Osteoblast (primary cell): ENCODE results near the gene AQP2. TPM values are rescaled to one million over a fixed set of nuclear protein-coding genes. Genes with fewer than 3 reads are reported as not detected.

Experiments used
- DNase-seq: peaks from one replicate; pipeline ENCODE4 v3.0.0; 2011; ENCODE audit warnings: low spot score, mixed read lengths; ENCODE audit not compliant: insufficient read length; ENCODE audit errors: missing footprints
- H2AFZ ChIP-seq: 2 replicates; pipeline ENCODE4 v1.6.0; 2011; ENCODE audit warnings: mild to moderate bottlenecking, low read length
- H3K27ac ChIP-seq: 2 replicates; pipeline ENCODE4 v1.5.1; 2011; ENCODE audit warnings: mild to moderate bottlenecking, low read depth, low read length, moderate library complexity
- H3K27me3 ChIP-seq: 2 replicates; pipeline ENCODE4 v1.6.0; 2012; ENCODE audit warnings: mild to moderate bottlenecking, control low read depth, inconsistent platforms, low read length, moderate library complexity; ENCODE audit not compliant: insufficient read depth
- H3K36me3 ChIP-seq: 2 replicates; pipeline ENCODE4 v1.5.1; 2011; ENCODE audit warnings: mild to moderate bottlenecking, low read length, control low read depth, moderate library complexity; ENCODE audit not compliant: insufficient read depth
- H3K4me1 ChIP-seq: 2 replicates; pipeline ENCODE4 v1.5.1; 2011; ENCODE audit warnings: mild to moderate bottlenecking, low read length, control low read depth, moderate library complexity; ENCODE audit not compliant: insufficient read depth
- H3K4me2 ChIP-seq: 2 replicates; pipeline ENCODE4 v1.6.0; 2011; ENCODE audit warnings: mild to moderate bottlenecking, low read length; ENCODE audit not compliant: insufficient read depth
- H3K4me3 ChIP-seq: fragments of 200-600 bp; sonication (generic); 3 replicates; pipeline ENCODE4 v1.5.1; 2012; ENCODE audit warnings: mild to moderate bottlenecking, low read length, inconsistent platforms; ENCODE audit not compliant: insufficient read depth
- H3K79me2 ChIP-seq: 2 replicates; pipeline ENCODE4 v1.6.0; 2012; ENCODE audit warnings: mild to moderate bottlenecking, low read length, control low read depth, inconsistent platforms; ENCODE audit not compliant: insufficient read depth
- H3K9me3 ChIP-seq: 2 replicates; pipeline ENCODE4 v1.5.1; 2011; ENCODE audit warnings: low read depth, low read length, control low read depth
- H4K20me1 ChIP-seq: 2 replicates; pipeline ENCODE4 v1.6.0; 2012; ENCODE audit warnings: mild to moderate bottlenecking, low read length, control low read depth; ENCODE audit not compliant: insufficient read depth
- total RNA-seq: library from RNA; depleted of rRNA; stranded (reverse); fragments of >200 nt; gene quantifications from 2 replicates; pipeline ENCODE4 v1.2.3, GENCODE V29; 2012
- TF ChIP-seq, protein P1 (sequence below): IDR thresholded peaks from 2 replicates; pipeline ENCODE4 v1.5.1; 2011; ENCODE audit warnings: mild to moderate bottlenecking, low read depth, low read length, moderate library complexity; ENCODE audit errors: extremely low read depth

Gene AQP2
- total RNA-seq, 1 donor: not detected

GRCh38 chr12:49971141-49971540 is 20.6 kb downstream of the AQP2 start:
- Histone ChIP-seq H3K27ac (no peak overlapping the region), H2AFZ (no peak overlapping the region), H3K4me1 (no peaks in the 10 kb centered on the region), H3K36me3 (no peaks in the 10 kb centered on the region), H3K79me2 (no peaks in the 10 kb centered on the region), H3K4me3 (no peak overlapping the region), H4K20me1 (no peaks in the 10 kb centered on the region), H3K4me2 (no peak overlapping the region), H3K27me3 (peaks cover 53% of the 10 kb centered on the region), H3K9me3 (no peaks in the 10 kb centered on the region)
- DNase-seq: peak; percentile 9
- TF ChIP-seq, protein P1, sequence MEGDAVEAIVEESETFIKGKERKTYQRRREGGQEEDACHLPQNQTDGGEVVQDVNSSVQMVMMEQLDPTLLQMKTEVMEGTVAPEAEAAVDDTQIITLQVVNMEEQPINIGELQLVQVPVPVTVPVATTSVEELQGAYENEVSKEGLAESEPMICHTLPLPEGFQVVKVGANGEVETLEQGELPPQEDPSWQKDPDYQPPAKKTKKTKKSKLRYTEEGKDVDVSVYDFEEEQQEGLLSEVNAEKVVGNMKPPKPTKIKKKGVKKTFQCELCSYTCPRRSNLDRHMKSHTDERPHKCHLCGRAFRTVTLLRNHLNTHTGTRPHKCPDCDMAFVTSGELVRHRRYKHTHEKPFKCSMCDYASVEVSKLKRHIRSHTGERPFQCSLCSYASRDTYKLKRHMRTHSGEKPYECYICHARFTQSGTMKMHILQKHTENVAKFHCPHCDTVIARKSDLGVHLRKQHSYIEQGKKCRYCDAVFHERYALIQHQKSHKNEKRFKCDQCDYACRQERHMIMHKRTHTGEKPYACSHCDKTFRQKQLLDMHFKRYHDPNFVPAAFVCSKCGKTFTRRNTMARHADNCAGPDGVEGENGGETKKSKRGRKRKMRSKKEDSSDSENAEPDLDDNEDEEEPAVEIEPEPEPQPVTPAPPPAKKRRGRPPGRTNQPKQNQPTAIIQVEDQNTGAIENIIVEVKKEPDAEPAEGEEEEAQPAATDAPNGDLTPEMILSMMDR: no peak

GRCh38 chr12:49972129-49972528 is 21.6 kb downstream of the AQP2 start:
- H3K4me1 ChIP-seq: no peaks in the 10 kb centered on the region
- H3K9me3 ChIP-seq: no peaks in the 10 kb centered on the region
- TF ChIP-seq, protein P1: no peak
- no peak overlapping the region for H3K4me3 ChIP-seq
- no peak for DNase-seq
- H3K79me2 ChIP-seq: no peaks in the 10 kb centered on the region
- H3K27ac ChIP-seq: no peak overlapping the region
- no peak overlapping the region for H2AFZ ChIP-seq
- H3K4me2 ChIP-seq: no peak overlapping the region
- no peaks in the 10 kb centered on the region for H4K20me1 ChIP-seq
- H3K36me3 ChIP-seq: no peaks in the 10 kb centered on the region
- peaks cover 50% of the 10 kb centered on the region for H3K27me3 ChIP-seq

DNA sequence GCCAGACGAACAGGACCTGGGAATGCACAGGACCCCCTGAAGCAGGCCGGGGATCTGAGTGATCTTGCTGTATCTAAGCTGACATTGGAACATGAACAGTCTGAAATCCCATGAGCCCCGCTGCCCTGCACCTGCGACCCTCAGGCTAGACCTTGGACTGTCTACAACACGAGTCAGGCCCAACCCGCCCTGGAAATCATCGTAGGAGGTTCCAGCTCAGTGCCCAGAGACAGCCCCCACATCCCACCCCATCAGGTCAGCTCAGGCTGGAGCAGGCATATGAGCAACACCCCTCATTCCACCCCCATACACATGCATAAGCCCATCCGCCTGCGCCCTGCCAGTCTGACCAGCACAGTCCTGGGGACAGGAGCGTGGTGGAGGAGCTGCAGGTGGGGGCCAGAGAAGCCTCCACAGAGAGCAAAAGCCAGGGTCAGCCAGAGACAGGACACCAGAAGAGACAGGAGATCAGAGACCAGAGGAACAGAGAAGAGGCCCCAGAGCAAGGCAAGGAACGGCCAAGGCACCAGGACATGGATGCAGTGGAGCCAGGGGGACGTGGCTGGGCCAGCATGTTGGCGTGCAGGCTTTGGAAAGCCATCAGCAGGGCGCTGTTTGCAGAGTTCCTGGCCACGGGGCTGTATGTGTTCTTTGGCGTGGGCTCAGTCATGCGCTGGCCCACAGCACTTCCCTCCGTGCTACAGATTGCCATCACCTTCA is 22.3 kb downstream of the AQP2 start, which contains the start of gene AQP6:
TSS of gene AQP6 (plus strand) at position 307 of the 720 bp plus-strand sequence. CDS start at position 534, 227 bp downstream.
- peaks cover 46% of the 10 kb centered on the region for H3K27me3 ChIP-seq
- H3K27ac ChIP-seq: no peak within 1 kb of the TSS
- H3K79me2 ChIP-seq: no peaks in the 10 kb centered on the region
- no peaks in the 10 kb centered on the region for H3K36me3 ChIP-seq
- H3K4me2 ChIP-seq: no peak within 1 kb of the TSS
- H3K4me1 ChIP-seq: no peaks in the 10 kb centered on the region
- no peak within 1 kb of the TSS for H3K4me3 ChIP-seq
- peak; percentile 59 for DNase-seq
- no peaks in the 10 kb centered on the region for H3K9me3 ChIP-seq
- TF ChIP-seq, protein P1: no peak
- H4K20me1 ChIP-seq: no peaks in the 10 kb centered on the region
- H2AFZ ChIP-seq: no peak within 1 kb of the TSS

DNA sequence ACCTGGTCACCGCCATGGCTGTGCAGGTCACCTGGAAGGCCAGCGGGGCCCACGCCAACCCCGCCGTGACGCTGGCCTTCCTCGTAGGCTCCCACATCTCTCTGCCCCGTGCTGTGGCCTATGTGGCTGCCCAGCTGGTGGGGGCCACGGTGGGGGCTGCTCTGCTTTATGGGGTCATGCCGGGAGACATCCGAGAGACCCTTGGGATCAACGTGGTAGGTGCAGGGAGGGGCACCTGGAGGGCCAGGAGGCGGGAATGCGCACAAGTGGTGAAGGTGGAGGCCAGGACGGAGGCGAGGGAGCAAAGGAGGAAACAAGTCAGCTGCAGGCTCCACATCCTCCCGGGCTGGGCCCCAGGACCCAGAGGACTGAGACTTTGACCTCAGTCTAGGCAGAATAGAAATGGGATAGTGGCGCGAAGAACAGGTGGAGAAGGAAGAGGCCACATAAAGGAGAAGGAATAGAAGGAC is 22.9 kb downstream of the AQP2 start:
- no peak overlapping the region for H3K4me2 ChIP-seq
- peaks cover 41% of the 10 kb centered on the region for H3K27me3 ChIP-seq
- H2AFZ ChIP-seq: no peak overlapping the region
- peak; percentile 14 for DNase-seq
- H3K79me2 ChIP-seq: no peaks in the 10 kb centered on the region
- TF ChIP-seq, protein P1: no peak
- H3K36me3 ChIP-seq: no peaks in the 10 kb centered on the region
- H3K4me1 ChIP-seq: no peaks in the 10 kb centered on the region
- no peak overlapping the region for H3K4me3 ChIP-seq
- no peaks in the 10 kb centered on the region for H4K20me1 ChIP-seq
- no peak overlapping the region for H3K27ac ChIP-seq
- no peaks in the 10 kb centered on the region for H3K9me3 ChIP-seq
